Lung (tissue), 13 donors: ENCODE results near the gene DNAJC30. TPM values are rescaled to one million over a fixed set of nuclear protein-coding genes. Genes with fewer than 3 reads are reported as not detected.

ENCODE experiments used
- ATAC-seq: fragments of 200-7000 bp; cut with Tn5 transposase; one replicate; pipeline ENCODE4 v1.9.1; 2020; ENCODE audit warnings: moderate number of reproducible peaks; ENCODE audit not compliant: insufficient read depth, low FRiP score
- DNase-seq, 3 donors: peaks; one replicate each; pipeline ENCODE4 v3.0.0-alpha.2; 2013 to 2017
- H3K27ac ChIP-seq, 2 donors: one replicate each; pipeline ENCODE4 v1.5.1; 2013; ENCODE audit warnings: mild to moderate bottlenecking in 2 of 2, moderate library complexity in 2 of 2, control low read depth in 1 of 2, inconsistent platforms in 1 of 2, low read depth in 1 of 2, low read length in 1 of 2
- H3K27me3 ChIP-seq, 3 donors: one replicate each; pipeline ENCODE4 v1.5.1; 2013; ENCODE audit warnings: low read length in 2 of 3; ENCODE audit not compliant: control insufficient read depth in 3 of 3, insufficient read depth in 3 of 3
- H3K36me3 ChIP-seq, 4 donors: one replicate each; pipeline ENCODE4 v1.5.1; 2013; ENCODE audit warnings: low read length in 4 of 4, mild to moderate bottlenecking in 1 of 4, moderate library complexity in 1 of 4; ENCODE audit not compliant: control insufficient read depth in 4 of 4, insufficient read depth in 4 of 4
- H3K4me1 ChIP-seq, 5 donors: one replicate each; pipeline ENCODE4 v1.5.1; 2013; ENCODE audit warnings: low read length in 5 of 5, mild to moderate bottlenecking in 2 of 5, moderate library complexity in 1 of 5; ENCODE audit not compliant: control insufficient read depth in 5 of 5, insufficient read depth in 5 of 5
- H3K4me3 ChIP-seq: one replicate; pipeline ENCODE4 v1.5.1; 2013; ENCODE audit warnings: mild to moderate bottlenecking, control low read depth, moderate library complexity
- H3K9ac ChIP-seq, 2 donors: one replicate each; pipeline ENCODE4 v1.5.1; 2013; ENCODE audit warnings: low read length in 2 of 2, control low read depth in 1 of 2; ENCODE audit not compliant: insufficient read depth in 1 of 2
- H3K9me3 ChIP-seq, 4 donors: one replicate each; pipeline ENCODE4 v1.5.1; 2013; ENCODE audit warnings: low read length in 3 of 4, mild to moderate bottlenecking in 1 of 4, moderate library complexity in 1 of 4; ENCODE audit not compliant: control insufficient read depth in 4 of 4, insufficient read depth in 3 of 4
- WGBS, 2 donors: extraction: QIAGEN DNeasy Blood & Tissue Kit; methylation state at CpG; one replicate each; pipeline ENCODE4 v1.1.7; 2013; 5-methylcytosine and 5-hydroxymethylcytosine counted together
- polyA plus RNA-seq, 2 donors: library from polyadenylated mRNA; stranded (reverse); fragments of 200-250 nt; gene quantifications; one replicate each; pipeline ENCODE4 v1.2.1, GENCODE V29; 2013
- small RNA-seq: library from RNA; depleted of rRNA; stranded (forward); fragments of <200 nt; gene quantifications from one replicate; pipeline ENCODE3, GENCODE V24; 2014; ENCODE audit warnings: low replicate concordance
- total RNA-seq, 2 donors: library from RNA; depleted of rRNA in 1 of 2; stranded (reverse); fragments of >200 nt in 1 of 2; gene quantifications; one replicate each; pipeline ENCODE4 v1.2.1, GENCODE V29; 2014 to 2021
- TF ChIP-seq, protein P1 (sequence below): IDR thresholded peaks from 2 replicates; pipeline ENCODE4 v1.5.1; 2012; ENCODE audit warnings: mild to moderate bottlenecking; ENCODE audit errors: control extremely low read depth, extremely low read depth
- donor health status: control.
- donor health status: control.
- donor health status: Bipolar disorder and iron deficiency.
- donor health status: healthy.
- donor health status: DM: yes; HTN: yes; CAD: no.

Gene DNAJC30
- total and polyA plus RNA-seq, 4 donors = 5.3 to 14.4 (median 9.1) TPM

DNA sequence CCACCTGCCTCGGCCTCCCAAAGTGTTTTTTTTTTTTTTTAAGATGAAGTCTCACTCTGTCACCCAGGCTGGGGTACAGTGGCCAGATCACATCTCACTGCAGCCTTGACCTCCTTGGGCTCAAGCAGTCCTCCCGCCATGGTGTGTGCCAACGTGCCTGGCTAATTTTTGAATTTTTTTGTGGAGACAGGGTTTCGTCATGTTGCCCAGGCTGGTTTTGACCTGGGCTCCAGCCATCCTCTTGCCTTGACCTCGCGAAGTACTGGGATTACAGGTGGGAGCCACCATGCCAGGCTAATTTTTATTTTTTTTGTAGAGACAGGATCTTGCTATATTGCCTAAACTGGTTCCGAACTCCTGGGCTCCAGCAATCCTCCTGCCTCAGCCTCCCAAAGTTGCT lies 49.9 kb downstream of the DNAJC30 start:
- Histone ChIP-seq H3K36me3 (no peaks in the 10 kb centered on the region), H3K4me1 (no peaks in the 10 kb centered on the region), H3K9me3 (peaks cover 0 to 2% (median 0%) of the 10 kb centered on the region in 4 donors), H3K9ac (no peak overlapping the region), H3K27me3 (peaks cover 0 to 9% (median 4%) of the 10 kb centered on the region in 3 donors), H3K27ac (no peak overlapping the region), H3K4me3 (no peak overlapping the region)
- TF ChIP-seq, protein P1, sequence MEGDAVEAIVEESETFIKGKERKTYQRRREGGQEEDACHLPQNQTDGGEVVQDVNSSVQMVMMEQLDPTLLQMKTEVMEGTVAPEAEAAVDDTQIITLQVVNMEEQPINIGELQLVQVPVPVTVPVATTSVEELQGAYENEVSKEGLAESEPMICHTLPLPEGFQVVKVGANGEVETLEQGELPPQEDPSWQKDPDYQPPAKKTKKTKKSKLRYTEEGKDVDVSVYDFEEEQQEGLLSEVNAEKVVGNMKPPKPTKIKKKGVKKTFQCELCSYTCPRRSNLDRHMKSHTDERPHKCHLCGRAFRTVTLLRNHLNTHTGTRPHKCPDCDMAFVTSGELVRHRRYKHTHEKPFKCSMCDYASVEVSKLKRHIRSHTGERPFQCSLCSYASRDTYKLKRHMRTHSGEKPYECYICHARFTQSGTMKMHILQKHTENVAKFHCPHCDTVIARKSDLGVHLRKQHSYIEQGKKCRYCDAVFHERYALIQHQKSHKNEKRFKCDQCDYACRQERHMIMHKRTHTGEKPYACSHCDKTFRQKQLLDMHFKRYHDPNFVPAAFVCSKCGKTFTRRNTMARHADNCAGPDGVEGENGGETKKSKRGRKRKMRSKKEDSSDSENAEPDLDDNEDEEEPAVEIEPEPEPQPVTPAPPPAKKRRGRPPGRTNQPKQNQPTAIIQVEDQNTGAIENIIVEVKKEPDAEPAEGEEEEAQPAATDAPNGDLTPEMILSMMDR = no peak
- DNase-seq (no peak), ATAC-seq (no peak)
- WGBS, 2 donors = 77 to 90% methylated on average over 7 of the region's 7 CpGs

DNA sequence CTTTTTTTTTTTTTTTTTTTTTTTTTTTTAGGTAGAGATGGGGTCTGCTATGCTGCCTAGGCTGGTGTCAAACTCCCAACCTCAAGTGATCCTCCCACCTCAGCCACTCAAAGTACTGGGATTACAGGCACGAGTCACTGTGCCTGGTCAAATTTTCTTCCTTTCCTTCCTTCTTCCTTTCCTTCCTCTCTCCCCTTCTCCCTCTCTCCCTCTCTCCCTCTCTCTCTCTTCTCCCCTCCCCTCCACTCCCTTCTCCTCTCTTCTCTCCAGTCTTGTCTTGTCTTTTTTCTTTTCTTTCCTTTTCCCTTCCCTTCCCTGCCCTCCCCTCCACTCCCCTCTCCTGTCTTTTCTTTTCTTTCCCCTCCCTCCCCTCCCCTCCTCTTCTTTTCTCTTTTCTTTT lies 51.7 kb downstream of the DNAJC30 start:
- H3K27ac ChIP-seq = no peak overlapping the region
- no peak overlapping the region for H3K4me3 ChIP-seq
- H3K9me3 ChIP-seq = peaks cover 0 to 2% (median 0%) of the 10 kb centered on the region in 4 donors
- H3K9ac ChIP-seq = no peak overlapping the region
- no peaks in the 10 kb centered on the region for H3K4me1 ChIP-seq
- ATAC-seq (no peak), DNase-seq (no peak)
- TF ChIP-seq, protein P1 = no peak
- 23 to 26% methylated on average over 1 of the region's 1 CpG for WGBS, 2 donors
- H3K27me3 ChIP-seq = peaks cover 4 to 18% (median 4%) of the 10 kb centered on the region in 3 donors
- H3K36me3 ChIP-seq = no peaks in the 10 kb centered on the region

Small RNA genes within 50 kb of the gene (small RNA-seq; reads per million reads assigned to genes)
- gene MIR4284 (not detected), gene RN7SL265P (not detected)

Other genes with a start within 250 kb of the DNAJC30 start
- under 1 TPM; 0.17 to 0.37 TPM for gene FZD9, start 249.7 kb downstream of the DNAJC30 start, total RNA-seq
- gene FZD9, start 249.7 kb downstream of the DNAJC30 start, polyA plus RNA-seq = under 1 TPM; 0.24 to 0.69 TPM
- 10 to 100 TPM; 45.8 to 65.0 TPM for gene BAZ1B, start 161.2 kb downstream of the DNAJC30 start, total RNA-seq
- 10 to 100 TPM; 19.9 to 20.1 TPM for gene BAZ1B, start 161.2 kb downstream of the DNAJC30 start, polyA plus RNA-seq
- gene BCL7B, start 125.8 kb downstream of the DNAJC30 start, total RNA-seq = 10 to 100 TPM; 17.7 to 58.6 TPM
- 10 to 100 TPM; 62.7 to 71.0 TPM for gene BCL7B, start 125.8 kb downstream of the DNAJC30 start, polyA plus RNA-seq
- 10 to 100 TPM; 39.5 to 48.2 TPM for gene TBL2, start 104.9 kb downstream of the DNAJC30 start, total RNA-seq
- gene TBL2, start 104.9 kb downstream of the DNAJC30 start, polyA plus RNA-seq = 10 to 100 TPM; 12.8 to 49.2 TPM
- 10 to 100 TPM in 1 of 2 donors, 1 to 10 TPM in 1; 1.3 to 16.1 TPM for gene MLXIPL, start 58.9 kb downstream of the DNAJC30 start, total RNA-seq
- gene MLXIPL, start 58.9 kb downstream of the DNAJC30 start, polyA plus RNA-seq = 10 to 100 TPM in 1 of 2 donors, 1 to 10 TPM in 1; 3.4 to 10.0 TPM
- 1 to 10 TPM; 1.3 to 5.5 TPM for gene VPS37D, start 15.6 kb downstream of the DNAJC30 start, total RNA-seq
- gene VPS37D, start 15.6 kb downstream of the DNAJC30 start, polyA plus RNA-seq = 1 to 10 TPM in 1 of 2 donors, under 1 TPM in 1; 0.66 to 1.3 TPM
- 10 to 100 TPM; 33.5 to 76.7 TPM for gene BUD23, start 144 bp upstream of the DNAJC30 start, total RNA-seq
- 100 to 1,000 TPM in 1 of 2 donors, 10 to 100 TPM in 1; 71.7 to 118 TPM for gene BUD23, start 144 bp upstream of the DNAJC30 start, polyA plus RNA-seq
- gene STX1A, start 36.2 kb upstream of the DNAJC30 start, total RNA-seq = 1 to 10 TPM; 7.7 to 8.0 TPM
- 1 to 10 TPM; 4.1 to 7.7 TPM for gene STX1A, start 36.2 kb upstream of the DNAJC30 start, polyA plus RNA-seq
- 10 to 100 TPM; 22.2 to 50.0 TPM for gene ABHD11, start 55.3 kb upstream of the DNAJC30 start, total RNA-seq
- gene ABHD11, start 55.3 kb upstream of the DNAJC30 start, polyA plus RNA-seq = 10 to 100 TPM; 30.5 to 52.9 TPM
- 10 to 100 TPM; 43.4 to 43.8 TPM for gene CLDN3, start 86.8 kb upstream of the DNAJC30 start, total RNA-seq
- 10 to 100 TPM; 42.9 to 54.7 TPM for gene CLDN3, start 86.8 kb upstream of the DNAJC30 start, polyA plus RNA-seq
- 100 to 1,000 TPM; 150 to 169 TPM for gene CLDN4, start 147.5 kb upstream of the DNAJC30 start, total RNA-seq
- gene CLDN4, start 147.5 kb upstream of the DNAJC30 start, polyA plus RNA-seq = 100 to 1,000 TPM in 1 of 2 donors, 10 to 100 TPM in 1; 99.8 to 154 TPM
- gene METTL27, start 159.1 kb upstream of the DNAJC30 start, total RNA-seq = 10 to 100 TPM in 1 of 2 donors, 1 to 10 TPM in 1; 6.3 to 22.1 TPM
- gene METTL27, start 159.1 kb upstream of the DNAJC30 start, polyA plus RNA-seq = 1 to 10 TPM; 2.3 to 3.9 TPM
- 1 to 10 TPM in 1 of 2 donors, not detected in 1; 1.1 TPM for gene TMEM270, start 177.7 kb upstream of the DNAJC30 start, total RNA-seq
- under 1 TPM; 0.19 to 0.20 TPM for gene TMEM270, start 177.7 kb upstream of the DNAJC30 start, polyA plus RNA-seq